Omental fat pad (tissue), 4 donors: ENCODE results near the gene TFF2. TPM values are rescaled to one million over a fixed set of nuclear protein-coding genes. Genes with fewer than 3 reads are reported as not detected.

Experiments used
- ATAC-seq: fragments of 150-250 bp; one replicate; pipeline ENCODE4 v1.9.1; 2016; ENCODE audit warnings: mild to moderate bottlenecking, moderate library complexity; ENCODE audit not compliant: low FRiP score
- DNase-seq: peaks from one replicate; pipeline ENCODE4 v3.0.0-alpha.2; 2019; ENCODE audit warnings: low spot score
- total RNA-seq, 4 donors: library from RNA; depleted of rRNA; stranded (reverse); fragments of >200 nt; gene quantifications; one replicate each; pipeline ENCODE4 v1.1.0, GENCODE V29; 2016
- TF ChIP-seq, protein P1 (sequence below), 3 donors: fragments of 450-650 bp; IDR thresholded peaks; one replicate each; pipeline ENCODE4 v1.5.1; 2016 to 2017; ENCODE audit warnings: antibody characterized with exemption in 3 of 3, mild to moderate bottlenecking in 3 of 3, moderate library complexity in 2 of 3

The TFF2 gene
- total RNA-seq, 4 donors from 2014 or later, result not detected

DNA sequence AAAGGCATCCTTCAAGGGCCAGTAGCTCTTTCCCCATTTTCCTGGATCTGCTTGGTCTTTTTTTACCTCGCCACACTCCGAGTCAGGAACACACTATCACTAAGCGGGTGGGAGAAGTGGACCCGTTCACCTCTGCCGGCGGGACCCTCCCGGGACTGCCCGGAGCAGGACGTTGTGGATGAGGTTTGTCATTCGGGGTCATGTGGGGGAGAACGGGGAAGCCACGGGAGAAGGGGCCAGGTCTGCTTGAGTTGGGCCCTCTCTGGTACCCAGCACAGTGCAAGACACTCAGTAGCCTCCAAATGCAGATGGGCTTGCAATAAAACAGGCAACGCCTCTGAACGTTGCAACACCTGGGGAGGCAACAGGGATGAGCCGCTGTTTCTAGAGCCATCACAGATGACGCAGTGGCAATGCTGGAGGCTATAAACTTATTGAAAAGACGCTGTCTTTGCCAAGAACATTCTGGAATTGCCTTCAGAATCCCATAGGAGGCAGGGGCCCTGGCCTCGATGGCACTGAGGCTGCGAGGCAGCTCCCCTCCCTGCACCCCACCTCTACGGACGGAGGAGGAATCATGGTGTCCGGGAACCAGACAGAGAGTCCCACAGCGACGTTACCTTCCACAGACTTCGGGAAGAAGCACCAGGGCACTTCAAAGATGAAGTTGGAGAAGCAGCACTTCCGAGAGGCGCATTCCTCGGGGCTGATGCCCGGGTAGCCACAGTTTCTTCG, 3.8 kb downstream of the TFF2 start:
- TF ChIP-seq, protein P1, sequence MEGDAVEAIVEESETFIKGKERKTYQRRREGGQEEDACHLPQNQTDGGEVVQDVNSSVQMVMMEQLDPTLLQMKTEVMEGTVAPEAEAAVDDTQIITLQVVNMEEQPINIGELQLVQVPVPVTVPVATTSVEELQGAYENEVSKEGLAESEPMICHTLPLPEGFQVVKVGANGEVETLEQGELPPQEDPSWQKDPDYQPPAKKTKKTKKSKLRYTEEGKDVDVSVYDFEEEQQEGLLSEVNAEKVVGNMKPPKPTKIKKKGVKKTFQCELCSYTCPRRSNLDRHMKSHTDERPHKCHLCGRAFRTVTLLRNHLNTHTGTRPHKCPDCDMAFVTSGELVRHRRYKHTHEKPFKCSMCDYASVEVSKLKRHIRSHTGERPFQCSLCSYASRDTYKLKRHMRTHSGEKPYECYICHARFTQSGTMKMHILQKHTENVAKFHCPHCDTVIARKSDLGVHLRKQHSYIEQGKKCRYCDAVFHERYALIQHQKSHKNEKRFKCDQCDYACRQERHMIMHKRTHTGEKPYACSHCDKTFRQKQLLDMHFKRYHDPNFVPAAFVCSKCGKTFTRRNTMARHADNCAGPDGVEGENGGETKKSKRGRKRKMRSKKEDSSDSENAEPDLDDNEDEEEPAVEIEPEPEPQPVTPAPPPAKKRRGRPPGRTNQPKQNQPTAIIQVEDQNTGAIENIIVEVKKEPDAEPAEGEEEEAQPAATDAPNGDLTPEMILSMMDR (IDR thresholded peaks at IDR 0.05), result no peak
- ATAC-seq (no peak), DNase-seq (no peak)

DNA sequence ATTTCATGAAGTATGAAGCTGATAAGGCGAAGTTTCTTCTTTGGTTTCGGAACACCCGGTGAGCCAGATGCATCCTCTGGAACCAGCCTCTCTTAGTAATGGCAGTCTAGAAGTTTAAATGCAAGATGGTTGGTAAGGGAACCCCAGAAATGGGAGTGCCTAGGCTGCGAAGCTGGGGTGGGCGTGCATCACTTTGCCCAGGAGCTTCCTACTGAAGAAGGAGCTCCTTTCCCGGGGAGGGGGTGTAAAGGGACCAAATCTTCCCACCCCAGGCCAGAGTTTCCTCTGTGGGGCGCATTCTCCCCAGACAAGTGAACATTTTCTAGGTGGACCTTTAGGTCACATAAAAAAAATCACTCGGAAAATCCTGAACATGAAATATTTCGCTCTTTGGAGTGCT, 4.4 kb downstream of the TFF2 start:
- no peak for DNase-seq
- ATAC-seq, result no peak
- TF ChIP-seq, protein P1 (IDR thresholded peaks at IDR 0.05), result no peak

DNA sequence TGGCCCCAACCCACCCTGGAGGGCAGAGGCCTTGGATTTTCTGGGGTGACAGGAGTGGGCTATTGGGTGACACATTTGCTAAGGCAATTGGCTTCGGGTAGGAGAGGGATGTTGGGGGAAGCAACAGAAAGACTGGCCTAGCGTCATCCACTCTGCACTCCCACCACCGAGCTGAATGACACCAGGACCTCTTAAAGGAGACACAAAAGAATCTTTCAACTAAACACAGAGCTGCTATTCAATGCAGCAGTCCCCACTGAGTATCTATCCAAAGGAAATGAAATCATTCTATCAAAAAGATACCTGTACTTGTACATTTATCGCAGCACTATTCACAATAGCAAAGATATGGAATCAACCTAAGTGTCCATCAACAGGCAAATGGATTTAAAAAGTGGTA, 6.2 kb downstream of the TFF2 start:
- no peak for ATAC-seq
- TF ChIP-seq, protein P1 (IDR thresholded peaks at IDR 0.05), result no peak
- DNase-seq, result no peak

DNA sequence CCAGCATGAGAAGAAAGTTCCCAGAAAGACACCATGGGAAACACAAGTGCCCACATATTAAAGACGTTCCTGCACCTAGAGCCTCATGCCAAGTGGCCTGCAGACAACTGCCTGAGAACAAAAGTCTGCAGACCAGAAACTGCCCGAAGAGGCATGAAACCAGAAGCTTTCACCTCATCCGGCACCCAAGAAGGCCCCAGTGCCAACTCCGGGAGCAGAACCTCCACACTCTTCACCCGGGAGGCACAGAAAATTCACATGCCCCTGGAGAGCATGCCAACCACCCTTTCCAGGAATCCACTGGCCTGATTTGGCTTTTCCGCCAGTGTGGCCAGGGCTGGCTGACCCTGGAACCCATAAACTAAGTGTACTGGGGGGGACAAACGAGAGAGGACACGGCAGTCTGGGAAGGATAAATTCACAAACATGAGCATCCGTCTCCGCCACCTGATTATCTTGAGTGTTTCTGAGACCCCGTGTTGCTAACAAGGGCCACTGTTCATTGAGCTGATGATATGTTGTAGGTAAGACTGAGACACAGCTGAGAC, 6.8 kb downstream of the TFF2 start:
- ATAC-seq (no peak), DNase-seq (no peak)
- TF ChIP-seq, protein P1 (IDR thresholded peaks at IDR 0.05), result no peak

DNA sequence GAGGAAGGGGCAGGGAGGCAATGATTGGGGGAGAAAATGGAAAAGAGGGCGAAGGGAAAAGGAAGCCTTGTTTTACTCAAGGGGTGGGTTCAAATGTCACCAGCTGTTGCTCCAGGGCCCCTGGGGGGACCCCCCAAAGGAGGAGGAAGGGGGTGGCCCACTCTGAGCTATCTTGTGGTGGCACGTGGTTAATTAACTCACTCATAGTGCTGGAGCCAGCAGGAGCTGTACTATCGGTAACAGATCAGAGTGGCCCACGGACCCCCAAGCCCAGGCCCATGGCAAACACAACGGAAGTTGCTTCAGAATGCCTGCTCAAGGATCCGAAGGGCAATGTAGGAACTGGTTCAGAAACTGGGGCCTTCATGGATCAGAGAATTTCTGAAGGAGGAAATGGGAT, 7.2 kb downstream of the TFF2 start:
- DNase-seq, result no peak
- TF ChIP-seq, protein P1 (IDR thresholded peaks at IDR 0.05), result no peak

DNA sequence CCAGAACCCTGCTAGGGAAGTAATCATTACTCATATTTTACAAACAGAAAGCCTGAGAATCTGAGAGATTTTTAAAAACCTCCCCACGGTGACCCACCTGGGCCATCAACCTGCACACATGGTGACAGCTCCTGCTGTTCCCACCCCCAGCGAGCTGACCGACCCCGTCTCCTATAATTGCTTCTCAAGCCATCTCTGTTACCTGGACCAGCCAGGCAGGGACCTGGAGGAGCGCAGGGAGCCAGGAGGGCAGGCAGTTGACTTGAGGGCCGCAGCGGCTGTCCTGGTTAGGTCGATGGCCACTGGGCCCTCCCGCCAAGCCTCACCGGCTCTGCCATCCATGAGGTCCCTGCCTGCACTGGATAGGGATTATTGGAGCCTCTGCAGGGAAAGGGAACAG, 7.7 kb downstream of the TFF2 start:
- DNase-seq (no peak), ATAC-seq (no peak)
- TF ChIP-seq, protein P1 (IDR thresholded peaks at IDR 0.05), result no peak

More for the DNA sequence above, 7.2 kb downstream of the TFF2 start:
- ATAC-seq, result no peak
